Measurements from ENCODE around the gene TACSTD2.

GRCh38 chr1:58596631-58597052 is 19.6 kb upstream of the TACSTD2 start:
- TF ChIP-seq POLR2A (IDR thresholded peaks at IDR 0.05) (no peak), CTCF (IDR thresholded peaks at IDR 0.05) (no peak)

Data from ovary (tissue), 3 donors.